Astrocyte of the spinal cord (primary cell): Measurements from ENCODE around the gene ARHGAP1.

Source experiments
- DNase-seq: peaks from one replicate; pipeline ENCODE4 v3.0.0; 2011; ENCODE audit warnings: low read depth, low spot score
- H3K4me3 ChIP-seq: 2 replicates; pipeline ENCODE4 v1.5.1; 2011; ENCODE audit warnings: low read depth, mild to moderate bottlenecking, low read length, moderate library complexity
- CTCF ChIP-seq: IDR thresholded peaks from 2 replicates; pipeline ENCODE4 v1.5.1; 2012; ENCODE audit warnings: low read depth, mild to moderate bottlenecking, low read length, inconsistent platforms
- in situ Hi-C: cut with HindIII; loops from 2 replicates; pipeline ENCODE4 v1.10.0; 2017; ENCODE audit warnings: low sequenced_read_pairs

The ARHGAP1 gene

GRCh38 chr11:46741600-46742484 lies 41.4 kb upstream of the ARHGAP1 start:
- DNase-seq: no peak
- TF ChIP-seq CTCF: no peak
- H3K4me3 ChIP-seq: no peak overlapping the region
- in situ Hi-C loops: no loop called here

- in situ Hi-C loops: no loop called here
- no peak overlapping the region for H3K4me3 ChIP-seq
- TF ChIP-seq CTCF: no peak
- no peak for DNase-seq
These were observed 38.5 kb upstream of the ARHGAP1 start for GRCh38 chr11:46738887-46739286.

- TF ChIP-seq CTCF: no peak
- no peak for DNase-seq
- no peak overlapping the region for H3K4me3 ChIP-seq
- in situ Hi-C loops: no loop called here
These were observed 37.3 kb upstream of the ARHGAP1 start for GRCh38 chr11:46737699-46738098.

GRCh38 chr11:46736615-46737014 lies 36.2 kb upstream of the ARHGAP1 start:
- TF ChIP-seq CTCF: no peak
- in situ Hi-C loops: no loop called here
- peak; percentile 5 for DNase-seq
- H3K4me3 ChIP-seq: no peak overlapping the region

- in situ Hi-C loops: no loop called here
- TF ChIP-seq CTCF: no peak
- no peak for DNase-seq
- no peak overlapping the region for H3K4me3 ChIP-seq
These were observed 35.7 kb upstream of the ARHGAP1 start for GRCh38 chr11:46736146-46736545.

- in situ Hi-C loops: no loop called here
- H3K4me3 ChIP-seq: no peak overlapping the region
- DNase-seq: no peak
- no peak for TF ChIP-seq CTCF
These were observed 32.8 kb upstream of the ARHGAP1 start for GRCh38 chr11:46733234-46733633.
